Measurements from ENCODE around the gene RUSF1.
"Not testable (repeated sequence)": the region's sequence is repeated elsewhere in the genome, so short reads cannot be mapped to it uniquely, and the experiment has no call there.

RUSF1 gene

DNA sequence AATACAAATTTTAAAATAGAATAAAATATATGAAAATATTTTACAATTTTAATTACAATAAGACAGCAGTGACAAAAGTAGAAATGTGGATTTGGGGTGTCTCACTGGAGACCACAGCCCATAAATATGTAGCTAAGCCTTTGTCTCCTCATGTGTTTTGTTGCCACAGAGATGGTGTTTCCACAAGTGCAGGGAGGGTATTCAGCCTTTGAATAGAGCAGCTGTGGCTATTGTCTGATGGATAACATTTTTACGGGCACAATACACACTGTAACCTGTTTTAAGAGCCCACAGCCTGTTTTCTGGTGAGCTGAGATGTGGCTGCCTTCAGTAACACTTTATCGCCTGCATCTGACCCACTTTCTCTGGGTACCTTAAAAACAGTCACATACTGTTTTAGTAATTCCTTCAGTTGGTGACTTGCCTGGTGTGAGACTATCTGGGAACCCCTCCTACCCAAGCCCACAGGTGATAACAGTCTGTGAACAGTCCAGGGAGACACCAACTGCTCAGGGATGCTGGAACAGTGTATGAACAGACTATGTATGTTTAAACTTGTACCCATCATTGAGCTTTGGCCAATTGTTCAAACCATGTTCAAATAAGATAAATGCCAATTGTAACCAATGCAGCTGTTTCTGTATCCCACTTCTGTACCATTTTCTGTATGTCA, 11.7 kb upstream of the RUSF1 start:
- in situ Hi-C loops (cut with HindIII; ENCODE audit: low sequenced_read_pairs) = loop anchor here (10.0 kb wide), 1 partner anchor 65 kb away; no protein-coding TSS in a partner anchor

DNA sequence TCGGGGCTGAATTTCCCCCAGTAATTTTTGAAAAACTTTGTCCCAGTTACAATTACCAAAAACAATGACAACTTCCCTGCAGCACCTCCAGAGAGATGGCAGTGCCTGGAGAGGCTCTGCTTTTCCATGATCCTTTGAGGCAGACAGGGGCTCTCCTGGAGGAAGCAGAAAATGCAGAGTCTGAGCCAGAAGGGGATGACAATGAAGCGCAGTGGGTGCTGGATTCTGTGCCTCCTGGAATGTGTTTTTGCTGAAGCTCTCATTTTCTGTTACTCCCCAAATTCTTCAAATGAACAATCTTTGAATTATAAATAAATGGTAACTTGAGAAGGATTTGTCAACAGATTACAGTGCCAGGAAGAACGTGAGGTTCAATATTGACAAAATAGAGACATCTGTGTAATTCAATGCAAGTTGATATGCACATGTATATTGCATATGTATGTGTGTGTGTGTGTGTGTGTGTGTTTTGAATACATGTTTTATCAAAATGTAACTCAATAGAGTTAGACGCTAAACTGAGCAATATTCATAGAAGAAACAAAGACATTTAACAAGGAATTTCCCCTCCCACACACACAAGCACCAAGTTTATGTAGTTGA, 9.7 kb upstream of the RUSF1 start:
- in situ Hi-C loops (cut with HindIII; ENCODE audit: low sequenced_read_pairs) = no loop called here

DNA sequence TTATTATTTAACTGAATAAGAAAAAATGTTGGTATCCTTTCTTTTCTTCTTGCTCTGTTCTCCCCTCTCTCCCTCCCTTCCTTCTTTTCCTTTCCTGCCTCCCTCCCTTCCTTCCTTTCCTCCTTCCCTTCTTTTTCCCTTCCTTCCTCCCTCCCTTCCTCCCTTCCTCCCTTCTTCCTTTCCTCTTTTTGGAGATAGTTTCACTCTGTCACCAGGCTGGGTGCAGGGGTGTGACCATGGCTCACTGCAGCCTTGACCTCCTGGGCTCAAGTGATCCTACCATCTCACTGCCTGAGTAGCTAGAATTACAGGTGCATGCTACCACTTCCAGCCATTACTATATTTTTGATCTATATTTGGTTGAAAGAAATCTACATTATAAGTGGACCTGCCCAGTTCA, 5.7 kb upstream of the RUSF1 start:
- in situ Hi-C loops (cut with HindIII; ENCODE audit: low sequenced_read_pairs) = no loop called here

GRCh38 chr16:31513126-31513525, 4.9 kb upstream of the RUSF1 start:
- in situ Hi-C loops (cut with HindIII; ENCODE audit: low sequenced_read_pairs) = no loop called here

DNA sequence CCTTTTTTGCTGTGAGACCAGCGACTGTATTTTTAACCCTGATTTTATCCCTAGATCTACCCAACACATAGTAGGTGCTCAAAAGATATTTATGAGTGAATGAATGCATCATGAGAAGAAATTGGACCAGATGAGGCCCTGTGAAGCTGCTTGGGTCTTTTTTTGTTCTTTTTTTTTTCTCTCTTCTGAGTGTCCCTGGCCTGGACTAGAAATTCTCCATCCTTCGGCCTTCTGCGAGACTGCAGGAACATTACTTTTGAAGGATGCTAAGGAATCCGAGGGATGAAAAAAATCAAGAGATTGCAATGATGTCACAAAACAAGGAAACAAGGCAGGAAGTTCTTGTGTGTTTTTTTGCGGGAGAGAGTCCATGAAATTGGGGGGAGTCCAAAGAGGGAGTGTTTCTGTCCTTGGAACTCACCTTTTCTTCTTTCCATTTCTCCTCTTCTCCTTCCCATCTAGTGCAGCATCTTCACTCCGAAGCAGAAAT, 560 bp upstream of the RUSF1 start:
- in situ Hi-C loops (cut with HindIII; ENCODE audit: low sequenced_read_pairs) = no loop called here

DNA sequence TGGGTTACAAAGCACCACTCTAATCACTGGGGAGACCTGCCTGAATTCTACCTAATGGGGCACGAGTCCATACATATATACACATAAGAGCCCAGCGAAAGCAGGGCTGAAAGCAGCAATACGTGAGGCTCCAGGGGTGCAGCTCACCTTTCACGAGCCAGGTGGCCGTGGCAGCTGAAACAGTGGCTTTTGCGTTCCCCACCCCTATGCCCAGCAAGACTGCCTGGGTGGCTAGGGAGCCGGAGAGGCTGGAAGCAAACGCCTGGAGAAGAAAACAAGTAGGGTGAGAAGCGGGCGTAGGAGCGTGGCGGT, 618 bp downstream of the RUSF1 start:
- in situ Hi-C loops (cut with HindIII; ENCODE audit: low sequenced_read_pairs) = no loop called here

DNA sequence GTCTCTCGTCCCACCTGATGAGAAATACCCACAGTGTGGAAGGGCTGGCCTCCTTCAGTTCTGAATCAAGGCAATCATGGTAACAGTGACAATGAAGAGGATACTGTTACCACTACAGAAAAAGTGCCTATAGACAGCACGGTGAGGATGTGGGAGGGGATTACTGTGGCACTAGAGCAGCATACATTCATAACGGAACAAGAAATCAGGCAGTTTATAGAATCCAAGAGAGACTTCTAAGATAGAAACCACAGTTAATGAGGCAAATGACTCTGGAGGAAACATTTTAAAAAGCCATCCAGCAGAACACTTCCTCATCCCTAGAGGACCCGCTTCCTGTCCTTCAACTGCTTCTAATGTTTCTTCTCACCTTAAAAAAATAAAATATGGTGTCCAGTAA, 2.7 kb downstream of the RUSF1 start:
- in situ Hi-C loops (cut with HindIII; ENCODE audit: low sequenced_read_pairs) = no loop called here

DNA sequence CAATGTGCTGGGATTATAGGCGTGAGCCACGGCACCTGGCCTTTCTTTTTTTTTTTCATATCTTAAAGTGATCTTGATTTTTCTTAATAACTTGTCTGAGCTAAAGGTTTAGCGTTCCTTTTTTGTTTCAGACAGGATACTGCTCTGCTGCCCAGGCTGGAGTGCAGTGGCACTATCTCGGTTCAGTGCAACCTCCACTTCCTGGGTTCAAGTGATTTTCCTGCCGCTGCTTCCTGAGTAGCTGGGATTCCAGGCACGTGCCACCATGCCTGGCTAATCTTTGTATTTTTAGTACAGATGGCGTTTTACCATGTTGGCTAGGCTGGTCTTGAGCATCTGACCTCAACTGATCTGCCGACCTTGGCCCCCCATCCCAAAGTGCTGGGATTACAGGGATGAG, 4.0 kb downstream of the RUSF1 start:
- in situ Hi-C loops (cut with HindIII; ENCODE audit: low sequenced_read_pairs) = no loop called here

- in situ Hi-C loops (cut with HindIII; ENCODE audit: low sequenced_read_pairs) = not testable (repeated sequence)
Measured at GRCh38 chr16:31503555-31503954, 4.6 kb downstream of the RUSF1 start.

- in situ Hi-C loops (cut with HindIII; ENCODE audit: low sequenced_read_pairs) = no loop called here
Measured at GRCh38 chr16:31502981-31503380, 5.2 kb downstream of the RUSF1 start.

DNA sequence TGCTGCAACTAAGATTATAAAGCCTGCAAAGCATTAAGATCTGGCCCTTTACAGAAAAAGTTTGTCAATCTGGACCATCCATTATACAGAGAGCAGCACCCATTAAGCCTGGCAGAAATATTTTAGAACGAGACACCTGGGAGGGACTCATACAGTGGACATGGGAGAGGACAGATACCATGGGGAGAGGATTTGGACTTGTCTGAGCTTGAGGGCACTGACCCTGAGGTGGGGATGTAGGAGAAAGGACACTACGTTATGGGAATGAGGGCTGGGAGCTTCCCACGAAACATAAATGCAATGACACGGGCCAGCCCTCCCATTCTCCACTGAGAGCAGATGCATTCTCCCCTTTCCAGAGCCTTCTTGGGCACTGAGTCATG, 6.2 kb downstream of the RUSF1 start:
- in situ Hi-C loops (cut with HindIII; ENCODE audit: low sequenced_read_pairs) = no loop called here

GRCh38 chr16:31501226-31501965, 6.8 kb downstream of the RUSF1 start:
- in situ Hi-C loops (cut with HindIII; ENCODE audit: low sequenced_read_pairs) = no loop called here

- in situ Hi-C loops (cut with HindIII; ENCODE audit: low sequenced_read_pairs) = no loop called here
Measured at GRCh38 chr16:31499928-31500327, 8.3 kb downstream of the RUSF1 start.

DNA sequence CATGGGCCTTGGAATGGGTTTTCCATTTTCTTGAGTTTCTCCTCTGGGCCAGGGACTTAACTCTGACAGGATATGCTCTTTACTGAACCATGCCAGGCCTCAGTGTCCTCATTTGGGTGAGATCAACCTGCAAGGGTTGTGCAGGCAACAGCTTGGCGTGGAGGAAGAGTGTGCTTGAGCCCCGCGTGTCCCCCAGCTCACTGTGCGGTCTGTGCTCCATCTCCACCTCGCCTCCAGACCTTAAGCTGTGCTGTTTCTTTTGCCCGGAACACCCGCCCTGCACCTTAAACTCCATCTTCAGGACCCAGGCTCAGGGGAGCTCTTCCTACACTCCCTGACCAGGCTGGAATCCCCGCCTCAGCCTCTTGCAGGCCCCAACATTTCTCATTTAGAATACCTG, 9.7 kb downstream of the RUSF1 start:
- in situ Hi-C loops (cut with HindIII; ENCODE audit: low sequenced_read_pairs) = no loop called here

GRCh38 chr16:31496670-31497069, 11.5 kb downstream of the RUSF1 start:
- in situ Hi-C loops (cut with HindIII; ENCODE audit: low sequenced_read_pairs) = no loop called here

DNA sequence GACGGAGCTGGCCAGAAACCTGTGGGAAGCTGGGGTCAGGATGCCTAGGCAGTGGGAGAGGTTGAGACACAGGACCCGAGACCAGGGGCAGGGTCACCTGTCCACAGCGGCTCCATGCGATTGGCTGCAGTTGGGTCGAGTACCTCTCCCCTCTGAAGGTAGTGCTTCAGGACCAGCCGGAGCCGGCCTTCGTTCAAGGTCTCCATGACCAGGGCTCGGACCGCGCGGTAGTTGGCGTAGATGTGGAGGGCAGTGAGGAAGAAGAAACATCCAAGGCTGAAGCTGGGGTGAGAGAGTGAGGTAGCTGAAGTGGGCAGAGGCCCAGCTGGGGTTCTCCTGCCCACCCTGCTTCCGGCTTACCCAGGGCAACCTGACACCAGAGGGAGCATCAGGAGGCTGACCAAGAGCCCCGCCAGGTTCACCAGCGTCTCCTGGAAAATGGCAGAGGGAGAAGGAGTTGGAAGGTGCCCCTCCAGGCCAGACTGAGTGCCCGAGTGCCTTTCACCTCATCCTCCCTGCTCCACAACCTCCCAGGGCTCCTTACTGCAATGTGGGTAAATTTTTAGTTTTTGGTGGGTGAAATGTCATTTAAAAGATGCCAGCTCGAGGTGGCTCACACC, 14.6 kb downstream of the RUSF1 start:
- in situ Hi-C loops (cut with HindIII; ENCODE audit: low sequenced_read_pairs) = no loop called here

- in situ Hi-C loops (cut with HindIII; ENCODE audit: low sequenced_read_pairs) = no loop called here
Measured at GRCh38 chr16:31491778-31492418, 16.3 kb downstream of the RUSF1 start.

DNA sequence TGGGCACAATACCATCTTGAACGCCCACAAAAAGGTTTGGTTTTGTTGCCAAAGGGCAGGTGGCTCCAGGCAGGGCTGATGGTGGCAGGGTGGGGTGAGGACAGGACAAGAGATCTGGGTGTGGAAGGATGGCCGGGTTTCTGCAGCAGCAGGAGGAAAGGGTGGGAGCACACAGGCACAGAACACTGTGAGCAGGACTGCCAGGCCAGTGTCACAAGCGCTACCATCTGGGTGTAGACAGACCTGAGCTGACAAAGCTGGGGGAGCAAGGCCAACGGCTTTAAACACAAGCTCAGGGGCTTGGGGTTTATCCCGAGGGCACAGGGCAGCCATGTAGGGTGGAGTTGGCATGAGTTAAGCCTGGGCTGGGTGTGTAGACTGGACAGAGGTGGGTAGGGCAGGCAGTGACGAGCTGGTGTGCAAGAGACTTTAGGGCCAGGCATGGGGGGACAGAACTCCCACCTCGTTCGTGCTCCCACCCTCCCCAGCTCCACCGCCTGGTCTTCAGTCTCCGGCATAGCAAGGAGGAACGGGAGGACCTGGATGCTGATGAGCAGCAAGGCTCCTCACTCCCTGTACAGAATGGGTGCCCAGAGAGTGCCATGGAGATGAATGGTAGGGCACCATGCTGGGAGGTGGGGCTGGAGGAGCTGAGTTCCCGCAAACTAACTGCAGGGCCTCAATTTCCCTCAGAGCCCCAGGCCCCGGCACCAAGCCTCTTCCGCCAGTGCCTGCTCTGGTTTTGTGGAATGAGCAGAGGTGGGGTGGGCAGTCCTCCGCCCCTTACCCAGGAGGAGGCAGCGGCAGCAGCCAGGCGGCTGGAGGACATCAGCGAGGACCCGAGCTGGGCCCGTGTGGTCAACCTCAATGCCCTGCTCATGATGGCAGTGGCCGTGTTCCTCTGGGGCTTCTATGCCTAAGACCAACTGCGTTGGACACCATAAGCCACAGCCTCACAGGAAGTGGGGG, 18.3 kb downstream of the RUSF1 start:
- in situ Hi-C loops (cut with HindIII; ENCODE audit: low sequenced_read_pairs) = no loop called here

DNA sequence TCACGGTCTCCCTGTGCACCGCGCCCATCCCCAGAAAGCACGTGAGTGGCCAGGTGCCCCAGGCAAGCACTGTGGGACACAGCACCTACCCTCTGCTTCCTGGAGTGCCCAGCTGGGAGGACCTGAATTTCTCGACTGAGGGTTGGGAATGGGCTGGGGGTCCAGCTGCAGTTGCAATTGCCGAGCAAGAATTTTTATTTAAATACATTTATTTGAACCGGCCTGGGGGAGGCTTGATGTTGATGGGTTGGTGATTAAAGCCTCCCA, 19.0 kb downstream of the RUSF1 start:
- in situ Hi-C loops (cut with HindIII; ENCODE audit: low sequenced_read_pairs) = no loop called here

DNA sequence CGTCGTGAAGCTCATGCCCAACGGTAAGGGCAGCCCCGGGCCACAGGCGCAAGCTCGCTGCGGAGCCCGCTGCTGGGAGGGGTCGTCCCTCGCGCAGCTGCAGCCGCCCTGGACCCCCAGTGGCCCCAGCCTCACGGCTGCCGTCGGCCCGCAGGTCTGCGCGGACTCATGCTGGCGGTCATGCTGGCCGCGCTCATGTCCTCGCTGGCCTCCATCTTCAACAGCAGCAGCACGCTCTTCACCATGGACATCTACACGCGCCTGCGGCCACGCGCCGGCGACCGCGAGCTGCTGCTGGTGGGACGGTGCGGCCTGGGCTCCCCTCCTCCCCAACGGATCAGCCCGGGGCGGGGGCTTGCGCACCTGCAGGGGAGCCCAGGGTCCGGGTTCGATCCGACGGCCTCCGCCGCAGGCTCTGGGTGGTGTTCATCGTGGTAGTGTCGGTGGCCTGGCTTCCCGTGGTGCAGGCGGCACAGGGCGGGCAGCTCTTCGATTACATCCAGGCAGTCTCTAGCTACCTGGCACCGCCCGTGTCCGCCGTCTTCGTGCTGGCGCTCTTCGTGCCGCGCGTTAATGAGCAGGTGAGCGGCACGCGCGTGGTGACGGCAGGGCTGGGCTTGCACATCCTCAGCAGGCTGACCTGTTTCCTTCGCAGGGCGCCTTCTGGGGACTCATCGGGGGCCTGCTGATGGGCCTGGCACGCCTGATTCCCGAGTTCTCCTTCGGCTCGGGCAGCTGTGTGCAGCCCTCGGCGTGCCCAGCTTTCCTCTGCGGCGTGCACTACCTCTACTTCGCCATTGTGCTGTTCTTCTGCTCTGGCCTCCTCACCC, 19.5 kb downstream of the RUSF1 start:
- in situ Hi-C loops (cut with HindIII; ENCODE audit: low sequenced_read_pairs) = no loop called here
